Activated CD4-positive, alpha-beta T cell treated with anti-CD3 and anti-CD28 coated beads, Interleukin-2, Interleukin-4, amounts not matched to agents 100 ng/mL and 50 ng/mL, durations not matched to agents 16 hours and 8 hours (primary cell): ENCODE results near the gene HNF1B.

ENCODE experiments used
- DNase-seq: peaks from one replicate; pipeline ENCODE4 v3.0.0-alpha.2; 2020; ENCODE audit warnings: low spot score

Gene HNF1B

GRCh38 chr17:37736428-37736827, 8.4 kb downstream of the HNF1B start:
- DNase-seq = no peak

GRCh38 chr17:37735165-37735564, 9.7 kb downstream of the HNF1B start:
- no peak for DNase-seq

DNA sequence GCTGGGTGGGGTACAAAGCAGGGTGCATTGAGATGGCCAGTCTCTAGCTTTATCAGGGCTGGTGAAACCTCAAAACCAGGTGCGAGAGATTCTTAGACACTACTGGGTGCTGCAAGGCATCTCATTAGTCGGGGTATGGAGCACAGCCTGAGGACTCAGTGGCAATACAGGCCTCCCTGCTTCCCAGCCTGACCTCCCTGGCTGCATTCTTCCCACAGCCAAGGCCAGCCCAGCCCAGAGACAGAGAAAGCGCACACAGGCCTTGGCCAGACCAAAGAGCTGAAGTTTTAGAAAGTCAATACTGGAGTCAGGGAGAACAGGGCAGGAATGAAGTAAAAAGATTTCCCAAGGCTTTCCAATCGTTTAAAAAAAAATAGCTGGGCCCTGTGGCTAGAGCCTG, 12.5 kb downstream of the HNF1B start:
- no peak for DNase-seq

DNA sequence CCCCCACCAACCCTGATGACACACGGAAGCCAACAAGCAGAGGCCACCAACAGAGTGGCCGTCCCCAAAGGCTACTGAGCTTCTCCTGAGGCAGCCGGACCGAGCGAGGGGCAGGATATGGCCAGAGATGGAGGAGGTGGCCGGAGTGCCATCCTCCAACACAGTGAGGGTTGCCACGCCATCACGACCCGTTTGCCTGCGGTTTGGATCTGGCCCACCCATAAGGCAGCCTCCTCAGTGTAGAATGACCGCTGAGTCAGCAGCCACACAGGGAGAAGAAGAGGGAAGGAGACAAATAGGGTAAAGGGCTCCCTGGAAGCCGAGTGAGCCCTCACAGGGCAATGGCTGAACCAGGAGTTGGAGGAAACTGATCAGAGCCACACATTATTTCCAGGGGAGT, 13.8 kb downstream of the HNF1B start:
- DNase-seq = no peak

DNA sequence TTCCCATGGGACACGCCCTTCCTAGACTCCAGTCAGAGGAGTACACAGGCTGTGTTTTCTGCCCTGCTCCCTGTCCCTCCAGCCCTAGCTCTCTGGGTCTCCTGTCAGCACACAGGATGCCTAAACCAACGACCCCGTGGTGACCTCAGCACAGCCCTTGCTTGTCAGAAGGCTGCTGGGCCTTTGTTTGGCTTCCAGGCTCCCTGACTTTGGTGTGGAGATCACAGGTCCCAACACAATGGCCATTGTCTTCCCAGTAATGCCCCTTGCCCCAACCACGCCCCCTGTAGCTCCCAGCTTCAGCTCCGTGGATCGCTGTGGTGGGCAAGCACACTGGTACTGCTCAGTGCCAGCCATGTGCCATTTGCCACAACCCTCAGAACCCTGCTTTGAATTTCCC, 15.0 kb downstream of the HNF1B start:
- DNase-seq = no peak

DNA sequence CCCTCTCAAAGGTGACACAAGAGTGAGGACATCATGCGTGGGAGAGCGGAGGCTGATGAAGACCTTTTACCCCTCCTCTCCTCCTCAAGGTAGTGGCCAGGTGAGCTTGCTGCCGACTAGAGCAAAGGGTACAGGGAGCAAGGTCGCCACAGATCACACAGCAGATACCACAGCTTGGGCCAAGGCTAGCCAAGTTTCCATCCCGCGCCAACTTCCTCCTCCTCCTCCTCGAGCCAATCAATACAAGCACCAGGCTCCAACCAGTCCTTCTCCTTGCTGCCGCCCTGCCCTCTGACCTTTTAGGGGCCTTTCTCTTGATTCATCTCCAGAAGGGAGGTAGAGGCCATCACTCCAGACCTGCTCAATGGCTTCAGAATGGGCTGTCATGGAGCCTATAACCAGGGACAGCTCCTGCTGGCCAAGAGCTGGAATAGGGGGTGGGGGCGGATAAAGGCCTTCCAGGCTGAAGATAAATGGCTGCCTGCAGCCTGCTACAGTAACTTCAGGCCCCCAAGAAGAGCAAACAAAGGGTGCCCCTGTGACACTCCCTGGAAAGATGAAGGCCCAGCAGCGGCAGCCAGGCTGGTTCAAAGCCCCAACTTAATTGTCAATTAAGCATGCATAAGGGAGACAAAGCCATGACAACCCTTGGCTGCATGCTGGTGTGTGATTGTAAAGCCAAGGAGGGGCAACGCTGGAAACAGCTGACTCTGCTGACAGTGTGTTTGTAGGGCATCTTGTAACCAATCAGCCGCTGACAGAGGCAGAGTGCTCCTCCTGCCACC, 17.8 kb downstream of the HNF1B start:
- DNase-seq = no peak

DNA sequence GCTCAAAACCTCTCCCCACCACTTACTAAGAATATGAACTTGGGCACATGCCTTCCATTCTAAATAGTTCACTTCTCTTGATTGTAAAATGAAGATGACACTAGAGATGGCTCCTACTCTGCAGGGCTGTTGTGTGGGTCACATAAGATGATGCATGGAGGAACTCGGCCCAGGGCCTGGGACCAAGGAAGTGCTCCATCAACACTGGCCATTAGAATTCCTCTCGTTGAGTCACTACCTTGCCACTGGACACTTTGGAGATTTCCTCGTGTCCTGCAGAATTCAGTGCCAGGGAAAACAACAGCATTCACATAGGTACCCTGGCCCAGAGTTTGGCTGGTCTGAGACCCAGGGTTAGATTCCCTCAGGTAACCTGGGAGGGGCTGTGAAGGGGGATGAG, 18.6 kb downstream of the HNF1B start:
- DNase-seq = no peak

DNA sequence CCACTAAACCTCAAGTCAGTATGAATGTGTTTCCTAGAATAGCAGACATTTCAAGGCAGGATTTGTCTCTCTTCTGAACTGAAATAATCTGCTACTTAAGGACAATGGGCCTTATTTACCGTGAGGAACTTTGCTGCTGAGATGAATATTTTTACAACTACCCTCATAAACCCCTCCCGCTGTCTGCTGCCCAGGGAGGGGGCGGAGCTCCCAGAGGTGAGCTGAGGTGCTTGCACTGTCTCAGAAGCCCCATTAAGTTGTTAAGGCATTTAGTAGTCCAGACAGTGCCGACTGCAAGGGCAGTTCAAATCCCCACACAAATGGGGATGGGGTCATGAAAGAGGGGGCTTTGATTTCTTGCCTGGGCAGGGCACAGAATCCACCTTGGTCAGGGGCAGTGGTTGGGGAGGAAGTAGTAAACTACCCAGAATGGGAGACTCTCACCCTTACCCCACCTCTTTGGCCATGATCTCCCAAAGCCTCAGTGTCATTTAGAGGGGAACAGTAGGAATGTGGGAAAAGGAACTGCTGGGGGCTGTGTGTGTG, 19.2 kb downstream of the HNF1B start:
- no peak for DNase-seq

DNA sequence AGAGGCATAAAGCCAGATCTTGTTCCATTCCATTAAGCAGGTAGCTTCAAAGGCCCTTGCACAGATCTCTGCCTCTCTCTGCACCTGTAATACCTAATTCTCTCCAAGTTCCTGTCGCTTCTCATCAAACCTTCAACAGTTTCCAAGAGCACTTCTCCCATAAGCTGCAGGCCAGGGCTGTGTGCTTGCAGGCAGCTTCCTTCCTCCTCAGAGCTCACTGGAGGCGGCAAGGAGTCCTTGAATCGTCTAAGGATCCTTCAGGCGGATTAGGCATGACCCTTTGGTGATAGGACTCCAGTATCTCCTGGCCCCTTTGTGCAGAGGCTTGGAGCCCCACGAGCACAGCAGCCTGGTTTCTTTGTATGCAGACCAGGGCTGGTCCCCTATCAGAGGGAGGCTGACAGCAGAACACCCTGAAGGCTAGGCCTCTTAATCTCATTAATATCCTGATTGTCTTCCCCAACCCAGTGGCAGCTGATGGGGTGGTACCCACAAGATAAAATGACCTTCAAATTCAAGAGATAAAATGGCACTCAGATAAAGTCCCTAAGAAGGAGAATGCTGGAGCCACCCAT, 19.8 kb downstream of the HNF1B start:
- DNase-seq = no peak

DNA sequence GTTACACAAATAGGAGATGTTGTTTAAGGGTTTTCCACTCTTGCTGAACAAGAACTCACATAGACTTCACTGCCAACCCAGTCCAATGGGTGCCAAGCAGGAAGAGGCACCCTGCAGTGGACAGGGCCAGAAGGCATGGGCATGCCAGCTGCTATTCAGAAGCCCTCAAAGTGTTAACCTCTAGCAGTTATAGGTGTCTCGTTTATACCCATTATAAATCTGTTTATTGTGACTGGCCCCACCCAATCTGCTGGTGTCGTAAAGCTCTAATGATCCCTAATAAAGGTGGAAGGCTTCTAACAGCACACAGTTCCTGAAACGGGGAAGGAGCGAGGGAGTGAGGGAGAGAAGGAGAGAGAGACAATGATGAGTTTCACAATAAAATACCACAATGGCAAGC, 23.9 kb downstream of the HNF1B start:
- DNase-seq = no peak

- DNase-seq = no peak
Observed at GRCh38 chr17:37719866-37720265, 25.0 kb downstream of the HNF1B start.

GRCh38 chr17:37718324-37719048, 26.4 kb downstream of the HNF1B start:
- no peak for DNase-seq

DNA sequence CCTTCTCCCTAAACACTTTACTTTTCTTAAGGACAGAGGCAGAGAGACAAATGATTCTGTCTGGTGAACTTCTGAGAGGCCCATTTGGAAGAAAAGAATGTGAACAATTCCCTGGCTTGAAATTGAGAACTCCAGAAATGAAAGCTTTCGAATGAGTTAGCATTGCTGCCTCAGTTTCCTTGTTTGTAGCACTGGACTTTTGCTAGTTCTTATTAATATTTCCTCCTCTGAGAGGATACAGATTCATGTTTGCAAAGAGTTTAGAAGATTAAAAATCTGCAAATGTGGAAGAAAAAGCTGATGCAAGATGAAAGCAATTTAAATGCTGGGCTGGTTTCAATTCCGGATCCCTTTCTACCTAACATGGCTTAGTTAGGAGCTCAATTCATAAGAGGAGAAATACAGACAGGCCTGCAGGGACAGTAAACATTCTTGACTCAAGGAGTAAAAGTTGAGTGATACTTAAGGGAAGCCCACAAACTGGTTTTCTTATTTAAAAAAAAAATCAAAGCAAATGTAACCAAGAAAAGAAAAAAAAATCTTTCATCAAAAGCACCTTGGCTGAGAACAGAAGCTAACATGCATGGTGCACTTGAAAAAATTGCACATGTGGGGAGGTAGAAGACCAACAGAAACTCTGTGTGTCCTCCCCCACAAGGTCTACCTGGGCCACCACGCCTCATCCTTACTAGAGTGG, 27.1 kb downstream of the HNF1B start:
- DNase-seq = no peak

GRCh38 chr17:37714897-37715296, 30.0 kb downstream of the HNF1B start:
- DNase-seq = no peak

DNA sequence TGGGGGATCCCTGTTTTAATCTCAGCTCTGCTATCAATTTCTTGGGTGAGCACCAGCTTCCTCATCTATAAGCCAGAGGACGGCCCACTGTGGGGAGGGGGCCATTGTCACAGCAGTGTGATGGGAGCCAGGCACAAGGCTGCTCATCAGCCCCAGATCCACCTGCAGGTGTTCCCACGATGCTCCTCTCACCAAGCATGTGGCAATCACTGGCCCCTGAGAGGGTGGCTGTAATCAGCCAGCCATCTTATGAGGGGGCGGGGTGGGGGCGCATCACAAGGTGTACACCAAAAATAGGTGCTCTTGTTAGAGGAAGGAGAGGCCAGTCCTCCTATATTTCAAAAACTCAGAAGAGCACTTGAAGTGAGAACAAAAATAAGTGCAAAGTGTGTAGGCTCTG, 31.2 kb downstream of the HNF1B start:
- no peak for DNase-seq

DNA sequence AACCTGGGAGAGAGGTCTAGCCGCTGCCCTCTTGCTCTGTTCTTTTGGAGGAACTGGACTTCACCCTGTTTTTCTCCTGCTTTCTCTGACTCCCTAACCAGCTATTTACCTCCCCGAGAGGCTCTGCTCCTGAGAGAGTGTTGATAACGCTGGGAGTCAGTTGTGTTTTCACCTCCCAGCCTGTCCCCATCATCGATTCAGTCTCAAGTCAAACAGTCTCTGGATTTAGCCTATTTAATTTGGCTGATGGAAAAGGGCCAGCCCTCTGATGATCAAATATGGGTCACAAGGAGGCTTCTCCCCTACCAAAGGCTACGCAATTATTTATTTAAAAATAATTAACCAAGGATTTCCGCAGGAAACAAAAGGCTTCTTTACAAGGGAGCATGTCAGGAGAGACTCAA, 31.8 kb downstream of the HNF1B start:
- DNase-seq = no peak

GRCh38 chr17:37711113-37711512, 33.7 kb downstream of the HNF1B start:
- no peak for DNase-seq

DNA sequence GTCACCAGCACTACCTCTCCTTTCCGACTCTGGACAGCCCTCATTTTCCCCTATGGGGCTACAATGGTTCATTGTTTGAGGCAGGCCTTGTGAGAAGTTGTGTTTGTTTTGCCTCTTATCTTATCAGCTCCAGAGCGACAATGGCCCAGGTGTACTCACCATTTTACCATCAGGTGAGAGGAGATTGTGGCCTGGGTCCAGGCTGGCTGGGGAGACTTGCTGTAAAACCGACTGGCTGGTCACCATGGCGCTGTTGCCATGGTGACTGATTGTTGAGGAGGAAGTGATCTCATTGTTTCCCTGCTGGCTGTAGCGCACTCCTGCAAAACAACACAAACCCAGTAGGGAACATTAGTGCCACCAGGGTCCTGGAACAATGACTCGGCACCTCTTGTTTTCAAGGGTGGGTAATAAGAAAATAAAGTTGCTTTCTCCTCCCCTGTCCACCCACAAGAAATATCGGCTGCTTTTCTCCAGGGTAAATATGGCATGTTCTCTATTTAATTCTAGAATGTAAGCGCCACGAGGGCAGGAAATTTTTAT, 34.4 kb downstream of the HNF1B start:
- DNase-seq = no peak

- no peak for DNase-seq
Observed at GRCh38 chr17:37708616-37709212, 36.1 kb downstream of the HNF1B start.

GRCh38 chr17:37708008-37708615, 36.7 kb downstream of the HNF1B start:
- no peak for DNase-seq

DNA sequence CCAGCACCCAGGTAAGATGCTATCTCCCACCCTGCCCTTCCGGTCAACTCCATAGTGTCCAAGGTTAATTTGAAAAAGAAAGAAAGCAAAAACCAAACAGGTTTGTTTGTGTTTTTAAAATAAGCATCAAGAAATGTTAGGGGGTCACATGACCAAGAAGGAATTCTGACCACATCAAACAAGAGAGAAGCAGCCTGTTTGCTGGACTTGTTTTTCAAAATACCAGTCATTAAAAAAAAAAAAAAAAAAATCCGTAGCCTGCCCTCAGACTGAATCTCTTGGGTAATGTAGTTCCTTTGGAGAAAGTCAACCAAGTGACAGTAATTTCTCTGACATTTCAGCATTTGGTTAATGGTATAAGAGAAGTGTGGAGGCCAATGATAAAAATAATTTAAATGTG, 38.4 kb downstream of the HNF1B start:
- DNase-seq = no peak
